SK-N-SH treated with all-trans-retinoic acid at 6 μM for 48 hours (cell line): Measurements from ENCODE around the gene MR1.

Experiments used
- ATAC-seq: fragments of 200-7000 bp; cut with Tn5 transposase; 3 replicates; pipeline ENCODE4 v1.9.1; 2020; ENCODE audit warnings: mild to moderate bottlenecking, moderate library complexity
- ARNTL ChIP-seq: fragments of 450-650 bp; formaldehyde crosslinking; IDR thresholded peaks from 2 replicates; pipeline ENCODE4 v1.5.0; 2020; ENCODE audit warnings: low read depth, mild to moderate bottlenecking, moderate library complexity, borderline replicate concordance
- BACH2 ChIP-seq: fragments of 250-450 bp; sonication (Bioruptor Pico); IDR thresholded peaks from 2 replicates; pipeline ENCODE4 v1.9.0; 2021; ENCODE audit warnings: mild to moderate bottlenecking, borderline replicate concordance
- CREB5 ChIP-seq: fragments of 250-450 bp; sonication (Bioruptor Pico); IDR thresholded peaks from 2 replicates; pipeline ENCODE4 v1.5.1; 2020; ENCODE audit warnings: low read depth, mild to moderate bottlenecking, moderate library complexity
- CSDC2 ChIP-seq: fragments of 250-450 bp; sonication (Bioruptor Pico); IDR thresholded peaks from 2 replicates; pipeline ENCODE4 v1.5.0; 2020; ENCODE audit warnings: mild to moderate bottlenecking, moderate library complexity
- CSRNP3 ChIP-seq: fragments of 250-450 bp; sonication (Bioruptor Pico); IDR thresholded peaks from 2 replicates; pipeline ENCODE4 v1.5.1; 2021; ENCODE audit warnings: mild to moderate bottlenecking, moderate library complexity
- ESRRG ChIP-seq: fragments of 250-450 bp; sonication (Bioruptor Pico); IDR thresholded peaks from 2 replicates; pipeline ENCODE4 v1.6.1; 2021; ENCODE audit warnings: mild to moderate bottlenecking
- OSR1 ChIP-seq: fragments of 250-450 bp; sonication (Bioruptor Pico); IDR thresholded peaks from 2 replicates; pipeline ENCODE4 v1.8.0; 2022; ENCODE audit warnings: moderate library complexity, mild to moderate bottlenecking, inconsistent platforms
- PATZ1 ChIP-seq: fragments of 250-450 bp; sonication (Bioruptor Pico); IDR thresholded peaks from 2 replicates; pipeline ENCODE4 v1.8.0; 2020; ENCODE audit warnings: mild to moderate bottlenecking, moderate library complexity, borderline replicate concordance
- POU6F1 ChIP-seq: fragments of 250-450 bp; sonication (Bioruptor Pico); IDR thresholded peaks from 2 replicates; pipeline ENCODE4 v1.8.0; 2021; ENCODE audit warnings: low read depth, mild to moderate bottlenecking, moderate library complexity, borderline replicate concordance
- PPARA ChIP-seq: fragments of 250-450 bp; sonication (Bioruptor Pico); IDR thresholded peaks from 2 replicates; pipeline ENCODE4 v1.5.0; 2020; ENCODE audit warnings: mild to moderate bottlenecking, borderline replicate concordance
- RARB ChIP-seq: fragments of 250-450 bp; sonication (Bioruptor Pico); IDR thresholded peaks from 2 replicates; pipeline ENCODE4 v1.8.0; 2021; ENCODE audit warnings: mild to moderate bottlenecking, moderate library complexity
- SNAI2 ChIP-seq: fragments of 250-450 bp; sonication (Bioruptor Pico); IDR thresholded peaks from 2 replicates; pipeline ENCODE4 v1.5.0; 2020; ENCODE audit warnings: mild to moderate bottlenecking, moderate library complexity
- TCF4 ChIP-seq: fragments of 250-450 bp; sonication (Bioruptor Pico); IDR thresholded peaks from 2 replicates; pipeline ENCODE4 v1.8.0; 2021; ENCODE audit warnings: mild to moderate bottlenecking, moderate library complexity, borderline replicate concordance
- TOX ChIP-seq: fragments of 250-450 bp; sonication (Bioruptor Pico); IDR thresholded peaks from 2 replicates; pipeline ENCODE4 v1.8.0; 2021; ENCODE audit warnings: mild to moderate bottlenecking, moderate library complexity, borderline replicate concordance
- TSHZ2 ChIP-seq: fragments of 250-450 bp; sonication (Bioruptor Pico); IDR thresholded peaks from 2 replicates; pipeline ENCODE4 v1.5.0; 2020; ENCODE audit warnings: mild to moderate bottlenecking, moderate library complexity
- ZC3H10 ChIP-seq: fragments of 250-450 bp; sonication (Bioruptor Pico); IDR thresholded peaks from 2 replicates; pipeline ENCODE4 v1.5.1; 2021; ENCODE audit warnings: mild to moderate bottlenecking, moderate library complexity
- ZFP3 ChIP-seq: fragments of 250-450 bp; sonication (Bioruptor Pico); IDR thresholded peaks from 2 replicates; pipeline ENCODE4 v1.5.0; 2020; ENCODE audit warnings: mild to moderate bottlenecking, moderate library complexity
- ZFP30 ChIP-seq: fragments of 450-650 bp; formaldehyde crosslinking; IDR thresholded peaks from 2 replicates; pipeline ENCODE4 v1.5.0; 2022; ENCODE audit warnings: mild to moderate bottlenecking, moderate library complexity
- ZNF565 ChIP-seq: fragments of 450-650 bp; formaldehyde crosslinking; conservative IDR thresholded peaks from 2 replicates; pipeline ENCODE4 v1.5.0; 2020; ENCODE audit warnings: low read depth, mild to moderate bottlenecking, moderate library complexity
- ZNF8 ChIP-seq: fragments of 450-650 bp; formaldehyde crosslinking; IDR thresholded peaks from 2 replicates; pipeline ENCODE4 v1.5.0; 2020; ENCODE audit warnings: mild to moderate bottlenecking, moderate library complexity

Gene MR1

GRCh38 chr1:181089676-181090544, 56.1 kb downstream of the MR1 start:
- peak; percentile 8 for ATAC-seq
- no peak for TF ChIP-seq ESRRG (CRISPR knock-in tag)
- TF ChIP-seq RARB (CRISPR knock-in tag) = 0 out of 2 replicates have a peak, but pooled peaks have one; percentile 39
- TF ChIP-seq ZNF8 (CRISPR knock-in tag) = no peak

GRCh38 chr1:181090641-181091126, 56.9 kb downstream of the MR1 start:
- TF ChIP-seq RARB (CRISPR knock-in tag) (no peak), BACH2 (no peak), ZNF565 (no peak), ZFP3 (CRISPR knock-in tag) (no peak), TSHZ2 (CRISPR knock-in tag) (no peak), POU6F1 (CRISPR knock-in tag) (no peak), TOX (CRISPR knock-in tag) (no peak), ARNTL (CRISPR knock-in tag) (no peak), PATZ1 (CRISPR knock-in tag) (no peak), ZC3H10 (CRISPR knock-in tag) (no peak), ESRRG (CRISPR knock-in tag) (no peak), SNAI2 (no peak), CSDC2 (CRISPR knock-in tag) (no peak), CSRNP3 (CRISPR knock-in tag) (no peak), ZFP30 (no peak), CREB5 (CRISPR knock-in tag) (no peak), OSR1 (CRISPR knock-in tag) (no peak), PPARA (CRISPR knock-in tag) (no peak), ZNF8 (CRISPR knock-in tag) (no peak)
- TF ChIP-seq, all 23 proteins: peak for 0
- no peak for ATAC-seq

- no peak for ATAC-seq
Observed at GRCh38 chr1:181091309-181092040, 57.7 kb downstream of the MR1 start.

More at GRCh38 chr1:181091309-181092040, 57.7 kb downstream of the MR1 start:
- peak; percentile 15; the same call in 1 of the 2 replicates for TF ChIP-seq ZC3H10 (CRISPR knock-in tag)
- TF ChIP-seq TCF4 (CRISPR knock-in tag) = no peak
- no peak for TF ChIP-seq TSHZ2 (CRISPR knock-in tag)
- no peak for TF ChIP-seq CSRNP3 (CRISPR knock-in tag)
- no peak for TF ChIP-seq RARB (CRISPR knock-in tag)
